Measurements from ENCODE around the gene NGEF. TPM values are rescaled to one million over a fixed set of nuclear protein-coding genes. Genes with fewer than 3 reads are reported as not detected.

Gene NGEF
- total and polyA plus RNA-seq, 9 of the 15 experiments (the other 6 are each of a cell fraction or from before 2014, with no cell fraction given): 0.07 to 0.17 (median 0.09) TPM; not detected in 6

DNA sequence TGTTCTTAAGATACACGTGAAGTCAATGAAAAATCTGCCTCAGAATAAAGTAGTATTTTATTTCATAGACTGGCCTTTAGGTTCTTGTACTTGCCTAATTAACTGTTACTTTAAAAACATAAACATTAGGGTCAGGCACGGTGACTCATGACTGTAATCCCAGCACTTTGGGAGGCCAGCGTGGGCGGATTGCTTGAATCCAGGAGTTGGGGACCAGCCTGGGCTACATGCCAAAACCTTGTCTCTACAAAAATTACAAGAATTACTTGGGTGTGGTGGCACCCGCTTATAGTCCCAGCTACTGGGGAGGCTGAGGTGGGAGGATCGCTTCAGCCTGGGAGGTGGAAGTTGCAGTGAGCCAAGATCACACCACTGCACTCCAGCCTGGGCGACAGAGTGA, 159.0 kb downstream of the NGEF start (continued):
- TF ChIP-seq ETV1 (tag; conservative IDR thresholded peaks at IDR 0.05; ENCODE audit: low read depth): no peak
- TF ChIP-seq ZNF224 (CRISPR knock-in tag; IDR thresholded peaks at IDR 0.05): no peak
- TF ChIP-seq PCBP2 (IDR thresholded peaks at IDR 0.05; ENCODE audit: low read depth, low read length, poor library complexity, severe bottlenecking): no peak
- no peak for TF ChIP-seq CAMTA2 (CRISPR knock-in tag; conservative IDR thresholded peaks at IDR 0.05)
- TF ChIP-seq FOXJ2 (tag; IDR thresholded peaks at IDR 0.05): no peak
- no peak for TF ChIP-seq TEAD1 (CRISPR knock-in tag; IDR thresholded peaks at IDR 0.05)
- TF ChIP-seq POLR2AphosphoS5 (IDR thresholded peaks at IDR 0.05; ENCODE audit: control insufficient read depth, insufficient read depth, low read depth, low read length): no peak
- no peak for TF ChIP-seq KDM4B (IDR thresholded peaks at IDR 0.05; ENCODE audit: borderline replicate concordance in 2 of 2, low read depth in 1 of 2)
- TF ChIP-seq ELF4 (CRISPR knock-in tag; IDR thresholded peaks at IDR 0.05): no peak
- TF ChIP-seq CBFA2T2 (conservative IDR thresholded peaks at IDR 0.05): no peak
- TF ChIP-seq, protein P1, sequence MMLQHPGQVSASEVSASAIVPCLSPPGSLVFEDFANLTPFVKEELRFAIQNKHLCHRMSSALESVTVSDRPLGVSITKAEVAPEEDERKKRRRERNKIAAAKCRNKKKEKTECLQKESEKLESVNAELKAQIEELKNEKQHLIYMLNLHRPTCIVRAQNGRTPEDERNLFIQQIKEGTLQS (IDR thresholded peaks at IDR 0.05): peak; percentile 79
- TF ChIP-seq, protein P1 (CRISPR knock-in tag; conservative IDR thresholded peaks at IDR 0.05): no peak
- no peak for TF ChIP-seq ZSCAN32 (CRISPR knock-in tag; IDR thresholded peaks at IDR 0.05)
- TF ChIP-seq, protein P2, sequence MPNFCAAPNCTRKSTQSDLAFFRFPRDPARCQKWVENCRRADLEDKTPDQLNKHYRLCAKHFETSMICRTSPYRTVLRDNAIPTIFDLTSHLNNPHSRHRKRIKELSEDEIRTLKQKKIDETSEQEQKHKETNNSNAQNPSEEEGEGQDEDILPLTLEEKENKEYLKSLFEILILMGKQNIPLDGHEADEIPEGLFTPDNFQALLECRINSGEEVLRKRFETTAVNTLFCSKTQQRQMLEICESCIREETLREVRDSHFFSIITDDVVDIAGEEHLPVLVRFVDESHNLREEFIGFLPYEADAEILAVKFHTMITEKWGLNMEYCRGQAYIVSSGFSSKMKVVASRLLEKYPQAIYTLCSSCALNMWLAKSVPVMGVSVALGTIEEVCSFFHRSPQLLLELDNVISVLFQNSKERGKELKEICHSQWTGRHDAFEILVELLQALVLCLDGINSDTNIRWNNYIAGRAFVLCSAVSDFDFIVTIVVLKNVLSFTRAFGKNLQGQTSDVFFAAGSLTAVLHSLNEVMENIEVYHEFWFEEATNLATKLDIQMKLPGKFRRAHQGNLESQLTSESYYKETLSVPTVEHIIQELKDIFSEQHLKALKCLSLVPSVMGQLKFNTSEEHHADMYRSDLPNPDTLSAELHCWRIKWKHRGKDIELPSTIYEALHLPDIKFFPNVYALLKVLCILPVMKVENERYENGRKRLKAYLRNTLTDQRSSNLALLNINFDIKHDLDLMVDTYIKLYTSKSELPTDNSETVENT (CRISPR knock-in tag; IDR thresholded peaks at IDR 0.05): no peak
- no peak for TF ChIP-seq RFX5 (IDR thresholded peaks at IDR 0.05; ENCODE audit: low read depth, low read length)
- peak; percentile 19; the same call in 1 of the 2 replicates for TF ChIP-seq CTBP1 (IDR thresholded peaks at IDR 0.05; ENCODE audit: borderline replicate concordance)
- peak; percentile 74 for TF ChIP-seq DPF2 (IDR thresholded peaks at IDR 0.05)
- TF ChIP-seq, protein P3, sequence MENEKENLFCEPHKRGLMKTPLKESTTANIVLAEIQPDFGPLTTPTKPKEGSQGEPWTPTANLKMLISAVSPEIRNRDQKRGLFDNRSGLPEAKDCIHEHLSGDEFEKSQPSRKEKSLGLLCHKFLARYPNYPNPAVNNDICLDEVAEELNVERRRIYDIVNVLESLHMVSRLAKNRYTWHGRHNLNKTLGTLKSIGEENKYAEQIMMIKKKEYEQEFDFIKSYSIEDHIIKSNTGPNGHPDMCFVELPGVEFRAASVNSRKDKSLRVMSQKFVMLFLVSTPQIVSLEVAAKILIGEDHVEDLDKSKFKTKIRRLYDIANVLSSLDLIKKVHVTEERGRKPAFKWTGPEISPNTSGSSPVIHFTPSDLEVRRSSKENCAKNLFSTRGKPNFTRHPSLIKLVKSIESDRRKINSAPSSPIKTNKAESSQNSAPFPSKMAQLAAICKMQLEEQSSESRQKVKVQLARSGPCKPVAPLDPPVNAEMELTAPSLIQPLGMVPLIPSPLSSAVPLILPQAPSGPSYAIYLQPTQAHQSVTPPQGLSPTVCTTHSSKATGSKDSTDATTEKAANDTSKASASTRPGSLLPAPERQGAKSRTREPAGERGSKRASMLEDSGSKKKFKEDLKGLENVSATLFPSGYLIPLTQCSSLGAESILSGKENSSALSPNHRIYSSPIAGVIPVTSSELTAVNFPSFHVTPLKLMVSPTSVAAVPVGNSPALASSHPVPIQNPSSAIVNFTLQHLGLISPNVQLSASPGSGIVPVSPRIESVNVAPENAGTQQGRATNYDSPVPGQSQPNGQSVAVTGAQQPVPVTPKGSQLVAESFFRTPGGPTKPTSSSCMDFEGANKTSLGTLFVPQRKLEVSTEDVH (IDR thresholded peaks at IDR 0.05; ENCODE audit: low read depth, partially characterized antibody): no peak
- no peak for TF ChIP-seq HNRNPUL1 (IDR thresholded peaks at IDR 0.05; ENCODE audit: low read length)
- TF ChIP-seq HDAC6 (IDR thresholded peaks at IDR 0.05; ENCODE audit: low read depth, low read length): no peak
- no peak for TF ChIP-seq ZNF507 (tag; conservative IDR thresholded peaks at IDR 0.05)
- no peak for TF ChIP-seq HMGN3 (IDR thresholded peaks at IDR 0.05; ENCODE audit: borderline replicate concordance, extremely low read depth, insufficient read length, low read depth, low read length)
- no peak for TF ChIP-seq ZNF316 (IDR thresholded peaks at IDR 0.05)
- 0 out of 2 replicates have a peak, but pooled peaks have one; percentile 14 for TF ChIP-seq SMAD4 (CRISPR knock-in tag; conservative IDR thresholded peaks at IDR 0.05)
- no peak for TF ChIP-seq HDAC2 (IDR thresholded peaks at IDR 0.05)
- TF ChIP-seq ZNF445 (CRISPR knock-in tag; IDR thresholded peaks at IDR 0.05; ENCODE audit: low read depth): no peak
- 0 out of 2 replicates have a peak, but pooled peaks have one; percentile 13 for TF ChIP-seq CBFA2T3 (IDR thresholded peaks at IDR 0.05)

Data from K562 (cell line).